Fibroblast of skin of right quadriceps (primary cell): ENCODE results near the gene MSLN.
"Not testable (repeated sequence)": the region's sequence is repeated elsewhere in the genome, so short reads cannot be mapped to it uniquely, and the experiment has no call there.

Source experiments
- DNase-seq: peaks from one replicate; pipeline ENCODE4 v3.0.0-alpha.2; 2013

The MSLN gene

GRCh38 chr16:735982-736453, 24.5 kb upstream of the MSLN start:
- no peak for DNase-seq

DNA sequence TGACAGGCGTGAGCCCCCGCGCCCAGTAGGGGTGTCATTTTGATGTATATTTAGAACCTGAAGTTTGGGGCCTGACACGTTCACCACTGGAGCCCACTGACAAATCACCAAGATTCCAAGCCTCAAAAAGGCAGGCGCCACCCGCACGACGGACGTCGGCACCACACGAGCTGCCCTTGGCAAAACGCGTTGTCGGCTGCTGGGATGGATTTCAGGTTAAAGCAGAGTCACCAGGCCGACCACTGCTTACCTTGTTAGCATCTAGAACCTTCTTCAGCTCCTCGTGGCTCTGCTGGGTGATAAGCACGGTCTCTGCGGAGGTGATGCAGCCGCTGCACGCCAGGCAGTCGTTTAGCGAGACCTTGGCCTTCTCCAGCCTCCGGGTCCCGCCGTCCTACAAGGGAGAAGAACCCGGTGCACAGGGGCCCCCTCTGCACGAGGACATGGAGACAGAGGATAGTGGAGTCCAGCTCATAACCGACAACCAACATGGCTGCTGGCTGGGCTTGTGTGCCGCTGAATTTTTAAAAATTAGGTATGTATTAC, 23.5 kb upstream of the MSLN start:
- DNase-seq, result no peak

DNA sequence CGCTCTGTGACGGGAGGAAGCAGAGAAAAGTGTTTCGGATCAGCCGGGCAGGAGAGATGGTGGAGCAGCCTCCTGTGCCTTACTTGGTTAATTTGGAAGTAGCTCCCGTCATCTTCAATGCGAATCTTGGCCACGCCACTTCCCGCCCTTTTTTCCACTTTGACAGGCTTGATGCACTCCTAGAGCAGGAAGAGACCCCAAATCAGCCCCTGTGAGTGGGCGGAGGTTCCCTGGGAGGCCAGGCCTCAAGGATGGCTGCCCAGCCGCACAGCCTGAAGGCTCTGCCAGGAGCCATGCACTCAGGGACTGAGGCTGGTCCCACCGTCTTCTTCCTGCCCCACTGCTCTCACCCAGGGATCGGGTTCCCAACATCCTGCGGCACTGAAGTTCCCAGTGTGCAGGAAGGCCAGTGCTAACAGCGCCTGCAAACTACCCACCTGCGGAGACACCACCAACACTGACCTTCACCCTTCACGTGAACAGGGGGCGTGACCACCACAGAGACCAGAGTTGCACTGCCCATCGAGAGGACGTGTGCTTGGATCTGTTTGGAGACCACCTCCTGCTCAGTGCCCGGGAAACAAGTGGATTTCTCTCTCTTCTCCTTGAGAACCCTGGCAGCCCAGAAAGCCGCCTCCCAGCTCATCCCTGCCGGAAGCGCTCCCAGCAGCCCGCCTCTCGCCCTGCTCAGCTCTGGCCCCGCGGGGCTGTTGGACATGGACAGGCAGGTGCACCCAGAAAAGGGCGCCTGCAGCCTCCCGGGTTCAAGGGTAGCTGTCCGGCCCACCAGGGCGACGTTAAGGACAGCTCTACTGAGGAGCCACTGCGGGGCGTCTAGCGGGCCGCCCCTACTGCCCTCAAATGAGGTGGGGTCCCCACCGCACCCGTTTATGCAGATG, 20.7 kb upstream of the MSLN start:
- DNase-seq, result no peak

DNA sequence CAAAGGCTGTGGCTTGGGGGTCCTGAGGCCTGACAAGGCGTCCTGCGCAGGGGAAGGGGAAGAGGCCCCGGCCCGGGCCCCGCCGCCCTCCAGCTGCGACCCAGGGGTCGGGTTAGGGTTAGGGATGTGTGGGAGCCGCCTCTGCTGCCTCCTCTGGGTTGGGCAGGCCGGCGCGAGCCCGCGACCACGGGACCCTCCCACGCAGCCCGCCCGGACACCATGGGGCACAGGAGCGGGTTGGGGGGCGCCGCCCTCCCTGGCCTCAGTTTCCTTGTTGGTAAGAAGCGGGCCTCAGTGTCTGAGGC, 20.1 kb upstream of the MSLN start:
- no peak for DNase-seq

DNA sequence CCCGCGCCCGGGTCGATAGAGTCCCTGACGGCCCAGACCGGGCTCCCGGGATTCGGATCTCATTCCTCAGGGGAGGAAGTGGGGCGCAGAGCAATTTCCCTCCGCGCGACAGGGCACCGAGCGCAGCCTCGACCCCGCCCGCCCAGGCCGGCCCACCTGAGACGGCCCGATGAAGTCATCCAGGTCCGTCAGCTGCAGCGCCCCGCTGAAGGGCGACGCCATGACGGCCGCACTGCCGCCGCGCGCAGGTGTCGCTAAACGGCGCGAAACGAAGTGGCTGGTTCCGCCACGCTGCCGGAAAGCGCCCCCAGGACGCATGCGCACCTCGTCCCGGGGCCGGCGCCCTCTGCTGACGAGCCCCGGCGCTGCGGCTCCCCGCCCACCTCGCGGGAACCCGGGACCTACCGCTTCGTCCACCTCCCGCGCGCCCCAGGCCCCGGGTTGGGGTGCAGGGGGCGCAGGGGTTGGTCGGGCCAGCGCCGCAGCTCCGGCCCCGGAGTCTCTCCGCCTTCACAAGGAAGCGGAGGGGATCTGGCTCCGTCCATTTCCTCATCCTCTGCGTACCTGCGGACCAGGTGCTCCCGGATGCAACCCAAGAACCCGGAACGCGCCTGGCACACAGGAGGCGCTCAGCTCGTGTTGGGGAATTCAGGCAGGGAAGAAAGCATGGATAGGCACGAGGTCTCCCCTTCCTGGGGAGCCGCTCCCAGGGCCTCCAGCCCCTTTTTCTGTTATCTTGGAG, 19.6 kb upstream of the MSLN start, which contains the start of gene CIAO3:
Gene CIAO3 (minus strand): TSS at position 234 of the 742 bp plus-strand sequence. CDS start 12 bp downstream, at position 222.
- DNase-seq, result peak; percentile 89

DNA sequence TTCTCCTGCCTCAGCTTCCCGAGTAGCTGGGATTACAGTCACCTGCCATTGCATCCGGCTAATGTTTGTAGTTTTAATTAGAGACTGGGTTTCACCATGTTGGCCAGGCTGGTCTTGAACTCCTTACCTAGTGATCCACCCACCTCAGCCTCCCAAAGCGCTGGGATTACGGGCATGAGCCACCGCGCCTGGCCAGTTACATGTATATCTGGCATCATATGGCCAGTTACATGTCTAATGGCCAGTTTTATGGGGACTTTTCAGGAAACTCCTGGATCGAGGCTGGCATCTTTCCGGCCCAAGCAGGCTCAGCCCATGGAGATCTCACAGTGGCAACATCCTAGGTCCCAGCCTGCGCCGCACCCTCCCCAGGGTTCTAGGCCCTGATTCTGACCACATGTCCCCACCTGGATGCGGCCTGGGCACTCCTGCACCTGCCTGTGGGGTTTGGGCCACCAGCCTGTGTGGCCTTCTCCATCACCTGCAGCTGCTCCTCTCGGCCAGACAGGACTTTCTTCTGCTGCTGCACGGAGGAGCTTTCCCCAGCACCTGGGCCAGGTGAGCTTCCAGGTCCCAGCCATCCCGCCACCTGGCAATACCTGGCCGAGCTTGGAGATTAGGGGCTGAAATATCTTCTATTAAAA, 18.4 kb upstream of the MSLN start:
- no peak for DNase-seq

DNA sequence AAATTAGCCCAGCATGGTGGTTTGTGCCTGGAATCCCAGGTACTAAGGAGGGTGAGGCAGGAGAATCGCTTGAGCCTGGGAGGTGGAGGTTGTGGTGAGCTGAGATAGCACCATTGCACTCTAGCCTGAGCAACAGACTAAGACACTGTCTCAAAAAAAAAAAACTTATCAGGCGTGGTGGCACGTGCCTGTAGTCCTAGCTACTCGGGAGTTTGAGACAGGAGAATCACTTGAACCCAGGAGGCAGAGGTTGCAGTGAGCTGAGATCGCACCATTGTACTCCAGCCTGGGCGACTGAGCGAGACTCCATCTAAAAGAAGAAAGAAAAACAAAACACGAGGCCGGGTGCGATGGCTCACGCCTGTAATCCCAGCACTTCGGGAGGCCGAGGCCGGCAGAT, 17.6 kb upstream of the MSLN start:
- DNase-seq, result not testable (repeated sequence)

DNA sequence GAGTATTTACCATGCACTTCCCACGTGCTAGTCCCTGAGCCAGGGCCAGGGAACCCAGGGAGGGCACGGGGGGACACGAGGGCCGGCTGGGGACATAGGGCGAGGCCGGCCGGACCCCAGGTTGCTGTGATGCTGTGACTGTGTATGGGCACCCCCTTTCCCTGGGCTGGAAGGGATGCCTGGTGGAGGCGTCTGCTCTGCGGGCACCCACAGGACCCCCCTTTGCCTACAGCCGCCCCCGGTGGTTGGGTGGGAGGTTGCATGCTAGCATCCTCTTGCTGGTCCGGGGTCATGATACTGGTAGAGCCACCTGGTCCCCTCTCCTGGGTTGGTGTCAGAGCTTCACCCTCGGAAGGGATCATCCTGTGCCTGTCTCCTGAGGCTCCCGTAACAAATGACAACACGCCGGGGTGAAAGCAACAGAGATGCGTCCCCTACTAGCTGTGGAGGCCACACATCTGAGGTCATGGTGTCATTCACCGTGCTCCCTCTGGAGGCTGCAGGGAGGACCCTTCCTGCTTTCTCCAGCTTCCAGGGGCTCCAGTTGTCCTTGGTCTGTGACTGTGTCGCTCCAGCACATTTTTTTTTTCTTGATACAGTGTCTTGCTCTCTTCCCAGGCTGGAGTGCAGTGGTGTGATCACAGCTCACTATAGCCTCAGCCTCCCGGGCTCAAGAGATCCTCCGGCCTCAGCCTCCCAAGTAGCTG, 16.6 kb upstream of the MSLN start:
- DNase-seq, result no peak

GRCh38 chr16:745739-746138, 14.8 kb upstream of the MSLN start:
- no peak for DNase-seq

- DNase-seq, result no peak
These were observed 13.9 kb upstream of the MSLN start for GRCh38 chr16:746637-747036.

DNA sequence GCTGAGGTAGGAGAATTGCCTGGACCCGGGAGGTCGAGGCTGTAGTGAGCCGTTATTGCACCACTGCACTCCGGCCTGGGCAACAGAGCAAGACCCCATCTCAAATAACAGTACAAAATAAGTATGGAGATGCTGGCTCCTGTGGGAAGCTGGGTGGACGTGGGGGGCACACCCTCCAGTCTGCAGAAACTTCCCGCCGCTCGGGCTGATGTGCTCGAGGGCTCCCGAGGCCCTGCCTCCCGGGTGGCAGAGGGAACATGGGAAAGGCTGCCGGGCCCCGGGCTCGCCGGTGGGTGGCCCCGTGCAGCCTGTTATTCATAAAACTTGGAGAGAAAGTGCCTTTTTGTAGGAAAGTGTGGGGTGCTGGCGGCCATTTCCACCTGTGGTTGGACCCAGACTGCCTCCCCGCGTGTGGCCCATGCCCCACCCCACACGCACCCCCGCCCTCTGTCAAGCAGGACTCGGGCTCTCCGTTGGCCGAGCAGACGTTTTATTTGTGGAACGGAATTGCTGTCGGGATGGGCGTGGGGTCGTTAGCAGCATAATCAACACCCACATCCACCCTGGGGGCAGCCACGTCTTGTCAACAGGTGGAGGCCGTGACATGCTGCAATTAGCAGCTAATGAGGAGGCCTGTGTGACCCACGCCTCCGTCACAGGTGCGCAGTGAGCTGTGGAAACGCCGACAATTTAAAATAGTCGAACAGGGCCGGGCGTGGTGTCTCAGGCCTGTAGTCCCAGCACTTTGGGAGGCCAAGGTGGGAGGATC, 12.4 kb upstream of the MSLN start:
- DNase-seq, result no peak

DNA sequence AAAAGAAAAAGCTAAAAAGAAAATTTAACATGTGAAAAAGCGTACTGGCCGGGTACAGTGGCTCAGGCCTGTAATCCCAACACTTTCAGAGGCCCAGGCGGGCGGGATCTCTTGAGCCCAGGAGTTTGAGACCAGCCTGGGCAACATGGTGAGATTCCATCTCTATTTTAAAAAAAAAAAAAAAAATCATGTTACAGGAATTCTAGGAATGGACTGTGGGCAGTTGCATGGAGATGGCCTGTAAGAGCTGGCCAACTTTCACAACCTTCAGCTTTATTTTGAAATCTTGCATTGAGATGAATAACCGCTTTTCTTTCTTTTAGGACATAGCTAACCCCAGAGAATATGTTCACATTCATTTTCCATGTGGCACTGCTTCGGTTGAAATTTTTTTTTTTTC, 11.5 kb upstream of the MSLN start:
- DNase-seq, result peak; percentile 73

DNA sequence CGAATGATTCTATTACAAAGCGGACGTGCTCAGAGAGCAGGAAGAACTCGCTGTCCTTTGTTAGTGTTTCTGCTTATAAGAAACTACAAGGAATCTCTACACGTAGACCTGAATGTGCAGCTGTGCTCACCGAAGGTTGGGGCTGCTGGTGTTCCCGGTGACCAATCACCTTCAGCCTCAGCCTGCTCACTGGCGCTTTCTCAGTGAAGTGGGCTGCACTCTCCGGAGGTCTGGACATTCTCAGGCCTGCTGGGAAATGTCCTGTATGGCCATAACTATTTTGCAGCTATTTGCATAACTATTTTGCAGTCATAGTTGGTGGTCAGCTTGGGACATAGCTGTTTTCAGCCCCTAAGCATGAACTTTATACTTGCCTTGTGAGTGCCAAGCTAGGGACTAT, 10.0 kb upstream of the MSLN start:
- DNase-seq, result no peak

GRCh38 chr16:751152-752006, 9.2 kb upstream of the MSLN start:
- DNase-seq, result no peak

DNA sequence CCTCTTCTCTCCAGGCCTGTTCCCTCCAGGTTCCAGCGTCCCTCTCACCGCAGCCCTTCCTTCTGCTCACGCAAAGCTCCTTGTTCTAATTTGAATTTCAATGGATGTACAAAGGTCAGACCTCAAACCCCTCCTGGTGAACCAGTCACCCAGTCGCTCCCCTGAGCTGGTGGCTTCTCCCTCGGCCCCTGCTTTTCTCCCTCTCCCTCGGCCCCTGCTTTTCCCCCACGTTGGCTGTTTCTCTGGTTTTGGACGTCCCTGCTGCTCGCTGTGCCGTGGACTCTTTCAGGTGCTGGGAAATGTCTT, 8.6 kb upstream of the MSLN start:
- no peak for DNase-seq

GRCh38 chr16:754121-754607, 6.4 kb upstream of the MSLN start:
- DNase-seq, result not testable (repeated sequence)

DNA sequence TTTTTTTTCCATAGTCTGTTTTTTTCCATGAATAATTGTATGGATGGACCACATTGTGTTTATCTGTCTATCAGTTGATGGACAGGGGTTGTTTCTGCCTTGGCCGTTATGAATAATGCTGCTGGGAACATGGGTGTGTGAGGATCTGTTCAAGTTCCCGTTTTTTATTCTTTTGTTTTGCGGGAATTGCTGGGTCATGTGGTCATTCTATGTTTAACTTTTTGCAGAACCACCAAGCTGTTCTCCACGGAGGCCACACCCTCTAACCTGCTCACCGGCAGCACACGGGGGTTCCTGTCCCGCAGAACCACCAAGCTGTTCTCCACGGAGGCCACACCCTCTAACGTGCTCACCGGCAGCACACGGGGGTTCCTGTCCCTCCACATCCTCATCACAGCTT, 5.9 kb upstream of the MSLN start:
- no peak for DNase-seq

DNA sequence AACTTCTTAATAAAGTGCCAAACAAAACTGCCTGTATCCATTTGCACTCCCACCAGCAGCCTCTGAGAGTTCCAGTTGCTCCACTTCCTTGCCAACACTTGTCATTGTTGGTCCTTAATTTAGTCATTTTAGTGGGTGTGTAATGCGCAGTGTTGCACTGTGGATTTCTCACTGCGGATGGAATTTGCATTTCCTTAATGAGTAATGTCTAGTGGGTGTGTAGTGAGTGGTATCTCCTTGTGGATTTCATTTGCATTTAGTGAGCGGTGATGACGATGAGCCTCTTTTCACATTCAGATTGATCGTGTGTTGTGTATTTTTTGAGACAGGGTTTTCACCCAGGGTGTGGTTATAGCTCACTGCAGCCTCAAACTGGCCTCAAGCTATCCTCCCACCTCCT, 4.1 kb upstream of the MSLN start:
- no peak for DNase-seq

GRCh38 chr16:759110-759910, 1.2 kb upstream of the MSLN start:
- DNase-seq, result no peak

DNA sequence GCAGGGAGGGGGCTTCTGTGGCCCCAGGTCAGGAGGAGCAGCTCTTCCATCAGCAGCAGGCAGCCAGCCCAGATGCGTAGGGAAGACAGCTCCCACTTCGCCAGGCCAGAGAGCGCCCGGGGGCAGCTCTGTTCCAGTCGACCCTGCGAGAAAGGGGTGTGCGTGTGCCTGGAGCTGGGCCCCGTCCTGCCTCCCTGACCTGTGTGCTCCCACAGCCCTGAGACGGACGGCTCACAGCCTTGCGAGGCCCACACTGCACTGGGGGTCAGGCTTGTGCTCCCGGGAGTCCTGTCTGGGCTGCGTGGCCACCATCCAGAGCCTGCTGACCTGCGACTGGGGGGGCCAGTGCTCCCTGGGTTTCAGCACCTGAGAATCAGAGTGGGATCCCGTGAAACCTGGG, 469 bp upstream of the MSLN start:
- DNase-seq, result no peak
